ENCODE data around the gene NRBF2. TPM values are rescaled to one million over a fixed set of nuclear protein-coding genes. Genes with fewer than 3 reads are reported as not detected.
A peak's percentile ranks its signal among the peaks of the same experiment; 100 is the strongest.
"Not testable (repeated sequence)": the region's sequence is repeated elsewhere in the genome, so short reads cannot be mapped to it uniquely, and the experiment has no call there.

The NRBF2 gene
- polyA plus RNA-seq = 10 to 100 TPM; 15.4 to 31.2 (median 15.6) TPM

DNA sequence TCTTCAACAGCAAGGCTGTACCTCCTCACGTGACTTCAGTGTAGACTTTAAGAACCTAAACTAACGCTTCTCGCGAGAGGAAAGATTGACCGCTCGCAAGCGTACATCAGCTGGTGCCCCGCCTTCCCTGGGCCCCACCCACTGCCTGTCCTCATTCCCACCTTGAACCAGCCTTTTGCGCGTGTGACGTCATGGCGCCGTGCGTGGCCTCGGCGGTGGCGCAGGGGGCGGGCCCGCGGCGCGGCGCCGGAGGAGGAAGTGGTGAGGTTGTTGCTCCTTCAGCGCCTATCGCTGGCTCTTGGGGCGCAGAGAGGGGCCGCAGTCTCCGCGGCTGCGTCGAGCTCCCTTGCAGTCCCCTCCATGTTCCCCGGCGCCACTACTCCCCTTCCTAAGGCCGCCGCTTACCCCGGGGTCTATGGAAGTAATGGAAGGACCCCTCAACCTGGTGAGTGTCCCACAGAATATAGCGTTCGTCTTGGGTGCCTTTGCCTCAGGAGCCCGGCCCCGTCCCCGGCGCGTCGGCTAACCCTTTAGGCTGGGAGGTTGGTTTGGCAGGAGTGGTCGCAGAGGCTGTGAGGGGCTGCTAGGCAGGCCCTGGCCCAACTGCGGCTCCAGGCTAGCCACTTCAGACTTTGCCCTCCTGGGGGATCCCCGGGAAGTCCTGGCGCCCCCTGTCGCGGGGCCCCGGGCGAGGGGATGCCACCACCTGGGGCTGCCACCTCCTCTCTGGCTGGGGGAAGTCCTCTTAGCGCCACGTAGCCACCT, at the start of gene NRBF2:
TSS of gene NRBF2 (plus strand) at position 273 of the 765 bp plus-strand sequence. CDS start at position 416, 143 bp downstream.
- H3K27ac Mint-ChIP-seq = peak within 1 kb of the TSS; percentile 91 to 97 (median 94)
- H3K4me3 Mint-ChIP-seq = peak within 1 kb of the TSS; percentile 88 to 95 (median 92)
- peaks cover 0 to 4% (median 0%) of the 10 kb centered on the region in 6 donors for H3K9me3 Mint-ChIP-seq
- H3K4me1 Mint-ChIP-seq = peaks cover 37 to 46% of the 10 kb centered on the region in 2 donors
- peak; percentile 97 to 98 (median 97) for DNase-seq
- peaks cover 0 to 4% (median 0%) of the 10 kb centered on the region in 3 donors for H3K36me3 Mint-ChIP-seq
- peaks cover 5 to 16% (median 13%) of the 10 kb centered on the region in 3 donors for H3K27me3 Mint-ChIP-seq (ENCODE audit: low read depth in 3 of 3)

- not testable (repeated sequence) for H3K4me1 Mint-ChIP-seq; H3K9me3 Mint-ChIP-seq; H3K27me3 Mint-ChIP-seq (ENCODE audit: low read depth in 3 of 3); H3K4me3 Mint-ChIP-seq; H3K36me3 Mint-ChIP-seq; H3K27ac Mint-ChIP-seq; DNase-seq
Observed at GRCh38 chr10:63083406-63083805, 49.7 kb upstream of the NRBF2 start.

DNA sequence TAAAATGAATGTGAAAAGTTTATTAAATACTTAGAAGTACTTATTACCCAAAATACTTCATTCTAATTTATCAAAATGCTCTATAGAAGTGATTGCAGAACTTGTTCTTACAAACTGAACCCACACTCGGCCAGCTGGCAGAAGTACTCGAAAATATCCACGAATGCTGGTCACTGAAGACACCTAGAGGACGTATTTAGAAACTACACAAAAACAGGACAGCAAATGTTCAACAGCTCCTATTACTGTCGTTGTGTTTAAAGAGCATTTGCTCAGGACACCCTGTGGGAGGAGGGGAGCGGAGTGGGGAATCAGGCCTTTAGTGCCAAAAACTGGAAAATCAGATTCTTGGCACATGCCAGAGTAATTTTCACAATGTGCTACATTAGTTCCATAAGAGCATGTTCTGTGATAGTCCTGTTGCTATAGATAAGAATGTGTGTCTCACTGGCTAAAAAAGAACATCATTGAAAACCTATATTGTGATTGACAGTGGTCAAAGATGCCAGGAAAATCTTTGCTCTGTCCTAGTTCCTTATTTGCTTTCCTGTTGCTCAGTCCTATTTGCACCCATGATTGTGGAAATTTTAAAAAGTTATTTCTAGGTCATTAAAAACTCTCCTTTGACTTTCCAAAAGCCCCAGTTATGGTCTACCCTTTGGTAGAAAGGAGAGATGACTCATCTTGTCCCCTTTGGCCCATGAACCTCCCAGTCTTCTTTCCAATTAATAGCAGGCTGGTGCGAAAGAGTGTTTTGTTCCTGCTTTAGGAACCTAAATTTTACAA, 49.0 kb upstream of the NRBF2 start:
- Mint-ChIP-seq H3K4me3 (no peak overlapping the region), H3K9me3 (no peaks in the 10 kb centered on the region), H3K36me3 (no peaks in the 10 kb centered on the region), H3K4me1 (no peaks in the 10 kb centered on the region), H3K27me3 (ENCODE audit: low read depth in 3 of 3) (peaks cover 0 to 6% (median 4%) of the 10 kb centered on the region in 3 donors), H3K27ac (no peak overlapping the region)
- DNase-seq = peak; percentile 41 to 54 (median 49)

GRCh38 chr10:63084690-63085382, 48.3 kb upstream of the NRBF2 start:
- H3K27ac Mint-ChIP-seq = no peak overlapping the region

DNA sequence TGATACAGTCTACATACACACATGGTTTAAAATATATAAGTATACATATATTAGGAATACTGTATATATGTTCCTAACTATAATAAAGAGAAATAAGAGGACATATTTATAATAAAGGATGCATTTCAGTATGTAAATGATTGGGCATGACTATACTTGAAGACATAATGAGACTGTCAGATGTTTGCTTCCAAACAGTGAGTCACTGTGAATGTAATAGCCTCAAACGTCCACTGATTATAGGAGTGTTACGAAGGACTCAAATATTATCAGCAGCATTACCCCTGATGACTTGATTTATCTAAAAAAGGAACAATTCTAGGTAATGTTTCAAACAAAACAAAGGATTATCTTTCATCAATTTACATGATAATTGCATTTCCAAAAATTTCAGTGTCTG, 39.9 kb upstream of the NRBF2 start:
- H3K4me1 Mint-ChIP-seq = no peaks in the 10 kb centered on the region
- no peaks in the 10 kb centered on the region for H3K36me3 Mint-ChIP-seq
- no peak overlapping the region for H3K27ac Mint-ChIP-seq

More at GRCh38 chr10:63084690-63085382, 48.3 kb upstream of the NRBF2 start:
- Mint-ChIP-seq H3K9me3 (no peaks in the 10 kb centered on the region), H3K36me3 (no peaks in the 10 kb centered on the region), H3K4me3 (no peak overlapping the region), H3K4me1 (no peaks in the 10 kb centered on the region), H3K27me3 (ENCODE audit: low read depth in 3 of 3) (peaks cover 0 to 4% (median 4%) of the 10 kb centered on the region in 3 donors)
- DNase-seq = no peak

GRCh38 chr10:63094405-63094804, 38.7 kb upstream of the NRBF2 start:
- Mint-ChIP-seq H3K9me3 (no peaks in the 10 kb centered on the region), H3K4me1 (no peaks in the 10 kb centered on the region), H3K27me3 (ENCODE audit: low read depth in 3 of 3) (peaks cover 2 to 4% (median 2%) of the 10 kb centered on the region in 3 donors), H3K27ac (no peak overlapping the region), H3K36me3 (no peaks in the 10 kb centered on the region), H3K4me3 (no peak overlapping the region)
- no peak for DNase-seq

More for the DNA sequence above, 39.9 kb upstream of the NRBF2 start:
- peaks cover 2 to 5% (median 4%) of the 10 kb centered on the region in 3 donors for H3K27me3 Mint-ChIP-seq (ENCODE audit: low read depth in 3 of 3)
- H3K9me3 Mint-ChIP-seq = no peaks in the 10 kb centered on the region
- H3K4me3 Mint-ChIP-seq = no peak overlapping the region
- no peak for DNase-seq

DNA sequence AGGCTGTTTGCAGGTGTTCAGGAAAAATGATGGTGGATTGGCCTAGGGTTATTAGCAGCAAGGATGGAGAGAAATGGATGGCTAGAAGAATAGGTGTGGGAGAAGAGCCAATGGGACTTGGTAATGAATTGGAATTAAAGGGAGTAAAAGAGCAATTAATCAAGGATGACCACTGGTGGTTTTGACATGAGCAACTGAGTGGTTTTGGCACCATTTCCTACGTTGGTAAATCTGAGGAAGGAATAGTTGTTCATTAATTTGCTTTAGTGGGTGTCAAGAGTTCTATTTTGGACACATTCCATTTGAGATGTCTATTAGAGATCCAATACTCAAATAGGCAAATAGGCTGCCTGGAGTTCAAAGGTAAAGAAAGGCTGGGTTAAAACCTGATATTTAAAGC, 38.2 kb upstream of the NRBF2 start:
- Mint-ChIP-seq H3K9me3 (no peaks in the 10 kb centered on the region), H3K36me3 (no peaks in the 10 kb centered on the region), H3K4me3 (no peak overlapping the region), H3K4me1 (no peaks in the 10 kb centered on the region), H3K27me3 (ENCODE audit: low read depth in 3 of 3) (peaks cover 2 to 5% (median 4%) of the 10 kb centered on the region in 3 donors), H3K27ac (no peak overlapping the region)
- DNase-seq = no peak

GRCh38 chr10:63099734-63100133, 33.4 kb upstream of the NRBF2 start:
- no peaks in the 10 kb centered on the region for H3K9me3 Mint-ChIP-seq
- H3K27ac Mint-ChIP-seq = no peak overlapping the region
- H3K27me3 Mint-ChIP-seq (ENCODE audit: low read depth in 3 of 3) = peaks cover 2 to 12% (median 8%) of the 10 kb centered on the region in 3 donors
- no peak overlapping the region for H3K4me3 Mint-ChIP-seq
- no peak for DNase-seq
- H3K4me1 Mint-ChIP-seq = no peaks in the 10 kb centered on the region
- H3K36me3 Mint-ChIP-seq = peaks cover 0 to 3% (median 0%) of the 10 kb centered on the region in 3 donors

DNA sequence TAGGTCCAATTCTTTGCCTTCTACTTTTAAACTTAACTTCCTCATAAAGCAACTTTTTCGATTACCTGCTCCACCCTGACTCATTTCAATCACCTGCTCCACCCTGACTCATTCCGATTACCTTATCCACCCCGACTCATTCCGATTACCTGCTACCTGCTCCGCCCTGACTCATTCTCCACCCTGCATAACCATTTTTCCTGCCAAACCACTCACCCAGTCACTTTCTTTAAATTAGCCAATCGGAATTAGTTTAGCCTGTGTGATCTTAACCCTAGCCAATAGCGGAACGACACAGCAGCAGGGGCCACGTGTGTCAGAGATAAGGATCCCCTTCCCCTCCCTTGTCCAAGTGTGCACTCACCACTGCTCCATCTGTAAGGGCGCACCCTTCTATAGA, 32.0 kb upstream of the NRBF2 start:
- DNase-seq, H3K36me3 Mint-ChIP-seq, H3K4me1 Mint-ChIP-seq, H3K9me3 Mint-ChIP-seq, H3K27ac Mint-ChIP-seq, H3K4me3 Mint-ChIP-seq: not testable (repeated sequence)
- peaks cover 2 to 14% (median 13%) of the 10 kb centered on the region in 3 donors for H3K27me3 Mint-ChIP-seq (ENCODE audit: low read depth in 3 of 3)

DNA sequence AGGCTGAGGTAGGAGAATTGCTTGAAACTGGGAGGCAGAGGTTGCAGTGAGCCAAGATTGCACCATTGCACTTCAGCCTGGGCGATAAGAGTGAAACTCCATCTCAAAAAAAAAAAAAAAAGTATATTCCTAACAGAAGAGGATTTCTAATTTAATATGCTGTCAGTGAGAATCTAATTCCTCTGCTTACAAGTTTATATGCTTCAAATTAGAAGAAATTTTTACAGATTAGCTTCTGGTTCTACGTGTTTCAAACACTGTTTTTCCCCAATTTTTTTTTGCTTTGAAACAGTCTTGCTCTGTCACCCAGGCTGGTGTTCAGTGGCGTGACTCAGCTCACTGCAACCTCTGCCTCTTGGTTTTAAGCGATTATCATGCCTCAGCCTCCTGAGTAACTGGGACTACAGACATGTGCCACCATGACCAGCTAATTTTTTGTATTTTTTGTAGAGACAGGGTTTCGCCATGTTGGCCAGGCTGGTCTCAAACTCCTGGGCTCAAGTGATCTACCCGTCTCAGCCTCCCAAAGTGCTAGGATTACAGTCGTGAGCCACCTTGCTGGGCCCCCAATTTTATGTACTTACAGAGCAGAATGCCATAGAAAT, 30.7 kb upstream of the NRBF2 start:
- DNase-seq, H3K4me1 Mint-ChIP-seq, H3K36me3 Mint-ChIP-seq, H3K9me3 Mint-ChIP-seq, H3K4me3 Mint-ChIP-seq, H3K27ac Mint-ChIP-seq: not testable (repeated sequence)
- peaks cover 0 to 18% (median 17%) of the 10 kb centered on the region in 3 donors for H3K27me3 Mint-ChIP-seq (ENCODE audit: low read depth in 3 of 3)

DNA sequence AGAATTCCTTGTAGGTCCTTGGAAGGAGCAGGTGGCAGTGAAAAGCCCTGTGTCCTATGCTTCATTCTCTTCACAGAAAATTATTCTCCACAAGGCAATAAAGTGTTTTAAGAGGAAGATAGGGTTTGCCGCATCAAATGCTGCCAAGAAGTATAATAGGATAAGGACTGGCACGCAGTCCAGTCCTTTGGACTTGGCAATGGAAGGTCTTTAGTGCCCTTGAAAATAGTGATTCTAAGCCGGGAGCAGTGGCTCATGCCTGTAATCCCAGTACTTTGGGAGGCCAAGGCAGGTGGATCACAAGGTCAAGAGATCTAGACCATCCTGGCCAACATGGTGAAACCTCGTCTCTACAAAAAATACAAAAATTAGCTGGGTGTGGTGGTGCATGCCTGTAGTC, 29.9 kb upstream of the NRBF2 start:
- not testable (repeated sequence) for H3K4me3 Mint-ChIP-seq, H3K4me1 Mint-ChIP-seq, H3K27ac Mint-ChIP-seq, H3K36me3 Mint-ChIP-seq, H3K9me3 Mint-ChIP-seq, DNase-seq
- peaks cover 0 to 17% (median 16%) of the 10 kb centered on the region in 3 donors for H3K27me3 Mint-ChIP-seq (ENCODE audit: low read depth in 3 of 3)

DNA sequence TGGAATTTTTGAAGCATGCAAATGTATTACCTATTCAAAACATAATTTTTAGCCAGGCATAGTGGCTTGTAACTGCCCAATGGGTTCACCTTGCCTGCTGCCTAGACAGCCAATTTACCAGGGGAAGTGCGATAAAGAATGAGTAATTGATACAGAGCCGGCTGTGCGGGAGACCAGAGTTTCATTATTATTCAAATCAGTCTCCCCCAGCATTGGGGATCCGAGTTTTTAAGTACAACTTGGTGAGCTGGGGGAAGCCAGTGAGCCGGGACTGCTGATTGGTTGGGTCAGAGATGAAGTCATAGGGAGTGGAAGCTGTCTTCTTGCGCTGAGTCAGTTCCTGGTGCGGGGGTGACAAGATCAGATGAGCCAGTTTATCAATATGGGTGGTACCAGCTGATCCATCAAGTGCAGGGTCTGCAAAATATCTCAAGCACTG, 29.1 kb upstream of the NRBF2 start:
- H3K9me3 Mint-ChIP-seq = no peaks in the 10 kb centered on the region
- H3K27me3 Mint-ChIP-seq (ENCODE audit: low read depth in 3 of 3) = peaks cover 2 to 17% (median 17%) of the 10 kb centered on the region in 3 donors

More for the DNA sequence above, 29.1 kb upstream of the NRBF2 start:
- Mint-ChIP-seq H3K4me3 (no peak overlapping the region), H3K27ac (no peak overlapping the region), H3K4me1 (no peaks in the 10 kb centered on the region), H3K36me3 (peaks cover 0 to 3% (median 0%) of the 10 kb centered on the region in 3 donors)
- no peak for DNase-seq

Measured in immature natural killer cell (primary cell).